Heart left ventricle (tissue), 13 donors: ENCODE results near the gene ATP1B3.

ENCODE experiments used
- POLR2A ChIP-seq, 2 donors: fragments of 450-650 bp; IDR thresholded peaks; one replicate each; pipeline ENCODE4 v1.6.1; 2017; ENCODE audit warnings: antibody characterized with exemption in 2 of 2, mild to moderate bottlenecking in 2 of 2, moderate library complexity in 2 of 2
- TF ChIP-seq, protein P1 (sequence below), 12 donors: fragments of 200-600 bp; sonication (generic) in 4 of 12; IDR thresholded peaks; one replicate each; pipeline versions ENCODE4 v1.5.0 to v1.8.0; 2018 to 2022; ENCODE audit warnings: antibody characterized with exemption in 12 of 12, mild to moderate bottlenecking in 5 of 12
- donor health status: ischemic (EF 13 %, LVEDD 7.1; RV severe dilation, severe dysfunction).
- donor health status: DM: no; HTN: yes; CAD: no.
- donor health status: DM: no; HTN: no; CAD: no.
- donor health status: ischemic (EF 25% LVEDD 6.9; RV normal size, moderate dysfunction).
- donor health status: ischemic (EF 25% LVEDD 5.7; RV mildly dilated, moderate dysfunction).
- donor health status: ischemic (EF 35%, LVEDD 5.7; RV mildly dilated, moderate dysfunction).
- donor health status: nonischemic (EF 11% LVEDD 7.7; RV severe dilation, severe dysfunction).
- donor health status: DM: yes; HTN: yes; CAD: no.
- donor health status: PGD.
- donor health status: ischemic (EF 29% LVEDD 5.4; RV normal size, mild dysfunction).
- donor health status: nonischemic (EF 23%, LVEDD 6.1; RV moderate dilation, normal function).

DNA sequence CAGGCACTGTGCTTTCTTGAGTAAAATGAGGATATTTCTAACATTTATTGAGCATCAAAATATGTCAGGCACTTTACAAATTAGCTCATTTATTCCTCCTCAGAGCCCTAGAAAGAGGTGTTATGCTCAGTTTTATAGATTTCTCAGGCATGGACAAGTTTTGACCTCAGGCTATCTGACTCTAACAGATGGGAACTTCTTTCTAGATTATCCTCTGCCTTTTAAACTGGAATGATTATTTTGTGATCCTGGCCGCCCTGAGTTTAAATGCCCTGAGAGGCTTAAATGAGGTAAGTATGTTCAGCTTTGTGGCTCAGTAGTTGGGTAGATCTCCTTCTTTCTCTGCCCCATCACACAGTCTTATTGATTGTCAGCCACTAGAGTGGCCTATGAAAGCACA, 32.3 kb upstream of the ATP1B3 start:
- TF ChIP-seq POLR2A (IDR thresholded peaks at IDR 0.05), result no peak
- TF ChIP-seq, protein P1, sequence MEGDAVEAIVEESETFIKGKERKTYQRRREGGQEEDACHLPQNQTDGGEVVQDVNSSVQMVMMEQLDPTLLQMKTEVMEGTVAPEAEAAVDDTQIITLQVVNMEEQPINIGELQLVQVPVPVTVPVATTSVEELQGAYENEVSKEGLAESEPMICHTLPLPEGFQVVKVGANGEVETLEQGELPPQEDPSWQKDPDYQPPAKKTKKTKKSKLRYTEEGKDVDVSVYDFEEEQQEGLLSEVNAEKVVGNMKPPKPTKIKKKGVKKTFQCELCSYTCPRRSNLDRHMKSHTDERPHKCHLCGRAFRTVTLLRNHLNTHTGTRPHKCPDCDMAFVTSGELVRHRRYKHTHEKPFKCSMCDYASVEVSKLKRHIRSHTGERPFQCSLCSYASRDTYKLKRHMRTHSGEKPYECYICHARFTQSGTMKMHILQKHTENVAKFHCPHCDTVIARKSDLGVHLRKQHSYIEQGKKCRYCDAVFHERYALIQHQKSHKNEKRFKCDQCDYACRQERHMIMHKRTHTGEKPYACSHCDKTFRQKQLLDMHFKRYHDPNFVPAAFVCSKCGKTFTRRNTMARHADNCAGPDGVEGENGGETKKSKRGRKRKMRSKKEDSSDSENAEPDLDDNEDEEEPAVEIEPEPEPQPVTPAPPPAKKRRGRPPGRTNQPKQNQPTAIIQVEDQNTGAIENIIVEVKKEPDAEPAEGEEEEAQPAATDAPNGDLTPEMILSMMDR (IDR thresholded peaks at IDR 0.05), result no peak
